Activated CD8-positive, alpha-beta memory T cell treated with anti-CD3 and anti-CD28 coated beads, Interleukin-2, amount 10 ng/mL, durations not matched to agents 7 days and 5 days (primary cell): Measurements from ENCODE around the gene APP. TPM values are rescaled to one million over a fixed set of nuclear protein-coding genes. Genes with fewer than 3 reads are reported as not detected.
A peak's percentile ranks its signal among the peaks of the same experiment; 100 is the strongest.

Source experiments
- ATAC-seq: fragments of 150-1000 bp; cut with Tn5 transposase; one replicate; pipeline ENCODE4 v1.10.0; 2021; ENCODE audit warnings: moderate library complexity
- CTCF ChIA-PET: fragments of 350-600 bp; sonication (Branson Sonifier 250); formaldehyde crosslinking; loops from one replicate; lab custom pipeline; 2021; ENCODE audit warnings: antibody characterized with exemption; lab: Charles Lee
- DNase-seq: peaks from one replicate; pipeline ENCODE4 v3.0.0-alpha.2; 2020
- H3K27ac Mint-ChIP-seq: one replicate; pipeline ENCODE4 v1.8.0; 2021; ENCODE audit warnings: mild to moderate bottlenecking, mixed read lengths
- H3K27me3 Mint-ChIP-seq: one replicate; pipeline ENCODE4 v1.8.0; 2021; ENCODE audit warnings: mixed read lengths
- H3K36me3 Mint-ChIP-seq: one replicate; pipeline ENCODE4 v1.8.0; 2021; ENCODE audit warnings: mild to moderate bottlenecking, mixed read lengths
- H3K4me1 Mint-ChIP-seq: one replicate; pipeline ENCODE4 v1.8.0; 2021; ENCODE audit warnings: mixed read lengths
- H3K4me3 Mint-ChIP-seq: one replicate; pipeline ENCODE4 v1.8.0; 2021; ENCODE audit warnings: mild to moderate bottlenecking, moderate library complexity, mixed read lengths
- H3K9me3 Mint-ChIP-seq: one replicate; pipeline ENCODE4 v1.8.0; 2022; ENCODE audit warnings: low read depth, mixed read lengths
- total RNA-seq, 2 experiments: library from RNA; stranded (reverse); gene quantifications; one replicate each; pipeline ENCODE4 v1.2.3, GENCODE V29; 2021

The APP gene
- total RNA-seq, 2 experiments from 2014 or later = 11.2 to 25.1 TPM

- H3K27ac Mint-ChIP-seq = no peak overlapping the region
- CTCF ChIA-PET = no interaction called here
- ATAC-seq (no peak), DNase-seq (no peak)
- H3K9me3 Mint-ChIP-seq = no peaks in the 10 kb centered on the region
- no peaks in the 10 kb centered on the region for H3K4me1 Mint-ChIP-seq
- no peaks in the 10 kb centered on the region for H3K36me3 Mint-ChIP-seq
- H3K27me3 Mint-ChIP-seq = peaks cover 4% of the 10 kb centered on the region
- no peak overlapping the region for H3K4me3 Mint-ChIP-seq
These were observed 6.6 kb upstream of the APP start for GRCh38 chr21:26177187-26177586.

- Mint-ChIP-seq H3K4me1 (peaks cover 17% of the 10 kb centered on the region), H3K9me3 (no peaks in the 10 kb centered on the region), H3K27ac (no peak overlapping the region), H3K36me3 (no peaks in the 10 kb centered on the region), H3K27me3 (peaks cover 32% of the 10 kb centered on the region), H3K4me3 (peak overlapping the region; percentile 63)
- no peak for DNase-seq
- CTCF ChIA-PET = interaction anchor here (0.7 to 1.8 kb wide), 9 partner anchors 9 to 370 kb away, joined by 3 to 8 read pairs (median 3); no protein-coding TSS in a partner anchor
- no peak for ATAC-seq
These were observed 909 bp upstream of the APP start for GRCh38 chr21:26171258-26172100.

- peak; percentile 43 for DNase-seq
- ATAC-seq = peak; percentile 35
- H3K9me3 Mint-ChIP-seq = no peaks in the 10 kb centered on the region
- H3K36me3 Mint-ChIP-seq = no peaks in the 10 kb centered on the region
- H3K4me1 Mint-ChIP-seq = peaks cover 17% of the 10 kb centered on the region
- H3K27me3 Mint-ChIP-seq = peaks cover 34% of the 10 kb centered on the region
- CTCF ChIA-PET = interaction anchor here (0.6 to 1.8 kb wide), 6 partner anchors 11 to 368 kb away, joined by 3 to 8 read pairs (median 4); no protein-coding TSS in a partner anchor
- no peak overlapping the region for H3K27ac Mint-ChIP-seq
- peak overlapping the region; percentile 73 for H3K4me3 Mint-ChIP-seq
These were observed 729 bp downstream of the APP start for GRCh38 chr21:26169611-26170470.

GRCh38 chr21:26169061-26169610 lies 1.4 kb downstream of the APP start:
- Mint-ChIP-seq H3K27me3 (peaks cover 34% of the 10 kb centered on the region), H3K9me3 (no peaks in the 10 kb centered on the region), H3K36me3 (no peaks in the 10 kb centered on the region), H3K4me3 (peak overlapping the region; percentile 73), H3K4me1 (peaks cover 17% of the 10 kb centered on the region), H3K27ac (peak overlapping the region; percentile 54)
- CTCF ChIA-PET = interaction anchor here (1.6 kb wide), 1 partner anchor 11 kb away, joined by 4 read pairs; no protein-coding TSS in a partner anchor
- DNase-seq (peak; percentile 44), ATAC-seq (peak; percentile 45)

- ATAC-seq (no peak), DNase-seq (no peak)
- Mint-ChIP-seq H3K9me3 (no peaks in the 10 kb centered on the region), H3K27ac (no peak overlapping the region), H3K4me3 (no peak overlapping the region), H3K27me3 (peaks cover 34% of the 10 kb centered on the region), H3K4me1 (peaks cover 17% of the 10 kb centered on the region), H3K36me3 (no peaks in the 10 kb centered on the region)
- CTCF ChIA-PET = interaction anchor here (1.6 kb wide), 1 partner anchor 10 kb away, joined by 4 read pairs; no protein-coding TSS in a partner anchor
These were observed 2.2 kb downstream of the APP start for GRCh38 chr21:26168371-26168770.

- Mint-ChIP-seq H3K27ac (no peak overlapping the region), H3K4me3 (no peak overlapping the region), H3K36me3 (no peaks in the 10 kb centered on the region), H3K9me3 (no peaks in the 10 kb centered on the region), H3K27me3 (peaks cover 34% of the 10 kb centered on the region), H3K4me1 (peaks cover 17% of the 10 kb centered on the region)
- no peak for DNase-seq
- ATAC-seq = no peak
- CTCF ChIA-PET = no interaction called here
These were observed 3.0 kb downstream of the APP start for GRCh38 chr21:26167593-26167992.

- Mint-ChIP-seq H3K27ac (no peak overlapping the region), H3K36me3 (no peaks in the 10 kb centered on the region), H3K9me3 (no peaks in the 10 kb centered on the region), H3K4me3 (no peak overlapping the region), H3K4me1 (peaks cover 7% of the 10 kb centered on the region), H3K27me3 (peaks cover 22% of the 10 kb centered on the region)
- ATAC-seq (no peak), DNase-seq (no peak)
- CTCF ChIA-PET = interaction anchor here (0.9 to 1.3 kb wide), 2 partner anchors 279 to 364 kb away, joined by 3 read pairs; no protein-coding TSS in a partner anchor
These were observed 5.2 kb downstream of the APP start for GRCh38 chr21:26165331-26165730.

GRCh38 chr21:26164311-26164710 lies 6.3 kb downstream of the APP start:
- H3K9me3 Mint-ChIP-seq = no peaks in the 10 kb centered on the region
- CTCF ChIA-PET = interaction anchor here (0.8 kb wide), 1 partner anchor 92 kb away, joined by 3 read pairs; no protein-coding TSS in a partner anchor

GRCh38 chr21:26162081-26162480 lies 8.5 kb downstream of the APP start:
- Mint-ChIP-seq H3K27me3 (peaks cover 4% of the 10 kb centered on the region), H3K36me3 (no peaks in the 10 kb centered on the region)
- CTCF ChIA-PET = interaction anchor here (1.1 kb wide), 1 partner anchor 9 kb away, joined by 3 read pairs; no protein-coding TSS in a partner anchor

More at GRCh38 chr21:26164311-26164710, 6.3 kb downstream of the APP start:
- Mint-ChIP-seq H3K27ac (no peak overlapping the region), H3K36me3 (no peaks in the 10 kb centered on the region), H3K27me3 (peaks cover 21% of the 10 kb centered on the region), H3K4me1 (peaks cover 7% of the 10 kb centered on the region), H3K4me3 (no peak overlapping the region)
- no peak for ATAC-seq
- DNase-seq = no peak

GRCh38 chr21:26159869-26160268 lies 10.7 kb downstream of the APP start:
- no peaks in the 10 kb centered on the region for H3K27me3 Mint-ChIP-seq
- CTCF ChIA-PET = interaction anchor here (0.7 kb wide), 1 partner anchor 11 kb away, joined by 3 read pairs; the partner anchor contains the start of gene APP
- no peaks in the 10 kb centered on the region for H3K4me1 Mint-ChIP-seq
- H3K27ac Mint-ChIP-seq = no peak overlapping the region
- H3K4me3 Mint-ChIP-seq = no peak overlapping the region
- no peaks in the 10 kb centered on the region for H3K36me3 Mint-ChIP-seq
- DNase-seq (no peak), ATAC-seq (no peak)
- H3K9me3 Mint-ChIP-seq = no peaks in the 10 kb centered on the region

More at GRCh38 chr21:26162081-26162480, 8.5 kb downstream of the APP start:
- ATAC-seq (no peak), DNase-seq (no peak)
- Mint-ChIP-seq H3K4me3 (no peak overlapping the region), H3K9me3 (no peaks in the 10 kb centered on the region), H3K27ac (no peak overlapping the region), H3K4me1 (peaks cover 2% of the 10 kb centered on the region)

- no peaks in the 10 kb centered on the region for H3K9me3 Mint-ChIP-seq
- H3K36me3 Mint-ChIP-seq = no peaks in the 10 kb centered on the region
- CTCF ChIA-PET = interaction anchor here (1.1 to 2.0 kb wide), 4 partner anchors 11 to 102 kb away, joined by 3 to 8 read pairs (median 4); partner anchors contain the start of gene APP
- no peaks in the 10 kb centered on the region for H3K4me1 Mint-ChIP-seq
- ATAC-seq (no peak), DNase-seq (no peak)
- no peak overlapping the region for H3K4me3 Mint-ChIP-seq
- H3K27me3 Mint-ChIP-seq = no peaks in the 10 kb centered on the region
- H3K27ac Mint-ChIP-seq = no peak overlapping the region
These were observed 12.8 kb downstream of the APP start for GRCh38 chr21:26157801-26158200.

GRCh38 chr21:26154753-26155152 lies 15.8 kb downstream of the APP start:
- CTCF ChIA-PET = no interaction called here
- no peaks in the 10 kb centered on the region for H3K4me1 Mint-ChIP-seq
- H3K27me3 Mint-ChIP-seq = no peaks in the 10 kb centered on the region

GRCh38 chr21:26153758-26154157 lies 16.8 kb downstream of the APP start:
- CTCF ChIA-PET = no interaction called here
- Mint-ChIP-seq H3K4me1 (no peaks in the 10 kb centered on the region), H3K4me3 (no peak overlapping the region), H3K9me3 (no peaks in the 10 kb centered on the region), H3K27me3 (no peaks in the 10 kb centered on the region), H3K27ac (no peak overlapping the region), H3K36me3 (no peaks in the 10 kb centered on the region)
- DNase-seq (no peak), ATAC-seq (no peak)

More at GRCh38 chr21:26154753-26155152, 15.8 kb downstream of the APP start:
- H3K36me3 Mint-ChIP-seq = no peaks in the 10 kb centered on the region
- no peaks in the 10 kb centered on the region for H3K9me3 Mint-ChIP-seq
- H3K4me3 Mint-ChIP-seq = no peak overlapping the region
- ATAC-seq (no peak), DNase-seq (no peak)
- no peak overlapping the region for H3K27ac Mint-ChIP-seq
